Measurements from ENCODE around the gene BRMS1.
A peak's percentile ranks its signal among the peaks of the same experiment; 100 is the strongest.

The BRMS1 gene

DNA sequence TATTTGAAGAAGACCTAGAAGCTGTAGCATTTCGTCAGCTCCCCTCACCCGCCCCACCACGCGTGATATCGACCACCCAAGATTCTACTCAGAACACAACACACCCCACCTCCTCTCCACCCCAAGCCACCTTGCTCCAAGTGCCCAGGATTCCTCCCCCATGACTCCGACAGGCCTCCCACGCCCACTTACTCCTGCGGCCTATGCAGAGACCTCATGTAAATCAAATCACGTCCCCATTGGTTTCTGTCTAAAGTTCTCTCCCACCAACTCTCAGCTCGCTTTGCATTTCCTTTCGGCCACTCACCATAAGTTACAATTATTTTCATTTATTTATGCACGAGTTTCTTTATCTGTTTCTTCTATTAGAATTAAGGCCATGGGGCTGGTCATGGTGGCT lies 42.2 kb downstream of the BRMS1 start:
- no peak for DNase-seq

DNA sequence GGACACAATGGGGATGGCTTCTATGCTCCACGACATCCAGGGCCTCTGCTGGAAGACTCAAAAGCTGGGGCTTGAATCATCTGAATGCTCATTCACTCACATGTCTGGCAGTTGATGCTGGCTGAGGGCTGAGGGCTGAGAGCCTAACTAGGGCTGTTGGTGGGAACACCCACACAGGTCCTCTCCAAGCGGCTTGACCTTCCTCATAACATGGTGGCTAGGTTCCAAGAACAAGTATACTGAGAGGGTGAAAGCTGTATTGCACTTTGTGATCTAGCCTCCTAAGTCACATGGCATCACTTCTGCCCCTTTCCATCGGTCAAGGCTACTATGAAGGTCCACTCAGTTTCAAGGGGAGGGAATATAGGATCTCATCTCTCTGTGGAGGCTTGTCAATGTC lies 45.7 kb downstream of the BRMS1 start:
- DNase-seq = no peak

- no peak for DNase-seq
Observed at GRCh38 chr11:66297610-66298009, 47.3 kb downstream of the BRMS1 start.

GRCh38 chr11:66294626-66295620 lies 50.0 kb downstream of the BRMS1 start:
- DNase-seq = no peak

GRCh38 chr11:66293777-66294625 lies 50.9 kb downstream of the BRMS1 start:
- no peak for DNase-seq

DNA sequence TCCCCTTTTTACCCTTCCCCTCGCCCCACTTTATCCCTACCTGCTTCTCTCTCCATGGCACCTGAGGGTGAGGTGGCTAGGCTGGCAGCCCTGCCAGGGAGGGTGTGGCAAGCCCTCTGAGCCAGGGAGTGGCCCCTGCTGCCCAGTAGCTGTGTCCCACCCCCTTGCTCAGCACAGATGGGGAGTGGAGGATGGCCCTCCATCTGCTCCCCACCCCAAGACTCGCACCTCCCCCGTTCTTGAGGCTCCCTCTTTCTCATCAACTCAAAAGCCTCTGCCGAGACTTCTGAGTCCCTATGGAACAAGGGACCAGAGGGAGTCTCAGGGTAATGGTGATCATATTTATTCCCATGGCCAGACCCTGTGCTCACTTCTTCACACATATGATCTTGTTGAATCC lies 51.6 kb downstream of the BRMS1 start:
- DNase-seq = no peak

GRCh38 chr11:66292543-66293332 lies 52.2 kb downstream of the BRMS1 start:
- no peak for DNase-seq

DNA sequence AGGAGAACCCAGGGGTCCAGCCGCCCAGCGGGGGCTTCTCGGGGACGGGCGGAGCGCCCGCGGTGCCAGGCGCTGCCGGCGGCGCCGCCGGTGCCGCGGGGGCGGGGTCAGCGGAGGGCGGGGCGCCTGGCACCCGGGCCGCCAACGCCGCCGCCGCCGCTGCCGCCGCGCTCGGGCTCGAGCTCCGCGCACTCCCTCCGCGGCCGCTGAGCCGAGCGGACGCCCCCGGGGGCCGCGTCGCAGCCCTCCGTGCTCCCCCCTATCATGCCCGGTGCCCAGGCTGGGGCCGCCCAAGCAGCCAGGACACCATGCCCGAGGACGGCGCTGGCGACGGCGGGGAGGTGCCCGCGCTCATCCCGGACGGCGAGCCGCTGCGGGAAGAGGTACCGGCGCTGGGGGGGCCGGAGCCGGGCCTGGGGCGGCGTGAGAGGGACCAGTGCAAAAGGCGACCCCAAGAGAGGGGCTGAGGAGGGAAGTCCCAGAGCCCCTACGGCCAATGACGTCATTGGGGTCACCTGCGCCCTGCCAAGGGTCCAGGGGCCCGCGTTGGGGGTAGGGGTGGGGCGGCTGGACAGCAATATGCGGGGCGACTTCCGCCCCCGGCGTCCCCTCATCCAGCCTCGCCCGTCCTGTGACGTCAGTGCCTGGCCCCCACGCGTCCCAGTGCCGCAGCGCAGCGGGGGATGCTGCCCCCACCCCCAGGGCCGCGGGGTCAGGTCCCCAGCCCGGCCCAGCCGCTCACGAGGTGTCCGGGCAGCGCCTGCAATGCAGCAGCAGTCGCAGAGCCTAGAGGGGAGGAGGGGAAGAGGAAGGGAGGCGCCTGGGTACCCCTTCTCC lies 53.0 kb downstream of the BRMS1 start, which contains the start of gene TMEM151A:
TSS of gene TMEM151A (plus strand) at position 189 of the 837 bp plus-strand sequence. CDS start at position 309, 120 bp downstream.
- no peak for DNase-seq

DNA sequence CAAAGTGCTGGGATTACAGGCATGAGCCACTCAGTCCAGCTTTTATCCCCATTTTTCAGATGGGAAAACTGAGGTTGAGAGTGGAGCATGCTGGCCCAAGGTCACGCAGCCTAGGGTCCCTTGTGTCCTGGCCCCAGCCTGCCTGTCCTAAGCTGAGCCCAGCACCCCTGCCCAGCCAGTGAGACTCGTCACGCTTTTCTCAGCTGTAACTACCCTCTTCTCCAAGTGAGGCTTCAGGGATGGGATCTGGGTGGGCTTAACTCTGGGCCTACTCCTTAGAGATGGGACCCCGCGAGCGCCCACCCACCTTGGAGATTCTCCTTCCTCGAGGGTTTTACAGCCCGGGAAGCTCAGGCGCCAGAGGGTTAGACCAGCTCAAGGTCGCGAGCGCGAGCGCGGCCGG lies 53.6 kb downstream of the BRMS1 start:
- peak; percentile 14 for DNase-seq

DNA sequence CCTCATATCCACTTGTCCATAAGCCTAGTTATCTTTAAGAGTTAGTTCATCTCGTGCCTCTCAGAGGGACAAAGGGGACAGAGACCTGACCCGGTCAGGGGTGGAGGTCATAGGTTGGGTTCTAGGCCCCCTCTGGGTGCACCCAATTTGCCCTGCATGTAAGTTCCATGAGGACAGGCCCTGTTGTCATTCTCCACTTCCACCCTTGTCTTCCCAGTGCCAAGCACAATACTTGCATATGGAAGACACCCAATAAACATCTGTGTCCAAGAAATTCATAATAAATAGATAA lies 54.6 kb downstream of the BRMS1 start:
- DNase-seq = no peak

GRCh38 chr11:66289548-66290329 lies 55.2 kb downstream of the BRMS1 start:
- no peak for DNase-seq

- peak; percentile 100 for DNase-seq
Observed at GRCh38 chr11:66288671-66289547, 56.0 kb downstream of the BRMS1 start, which contains the start of gene YIF1A. Gene YIF1A, minus strand, starts transcription at chr11:66289143. Its CDS starts 158 bp downstream, at chr11:66288985.

DNA sequence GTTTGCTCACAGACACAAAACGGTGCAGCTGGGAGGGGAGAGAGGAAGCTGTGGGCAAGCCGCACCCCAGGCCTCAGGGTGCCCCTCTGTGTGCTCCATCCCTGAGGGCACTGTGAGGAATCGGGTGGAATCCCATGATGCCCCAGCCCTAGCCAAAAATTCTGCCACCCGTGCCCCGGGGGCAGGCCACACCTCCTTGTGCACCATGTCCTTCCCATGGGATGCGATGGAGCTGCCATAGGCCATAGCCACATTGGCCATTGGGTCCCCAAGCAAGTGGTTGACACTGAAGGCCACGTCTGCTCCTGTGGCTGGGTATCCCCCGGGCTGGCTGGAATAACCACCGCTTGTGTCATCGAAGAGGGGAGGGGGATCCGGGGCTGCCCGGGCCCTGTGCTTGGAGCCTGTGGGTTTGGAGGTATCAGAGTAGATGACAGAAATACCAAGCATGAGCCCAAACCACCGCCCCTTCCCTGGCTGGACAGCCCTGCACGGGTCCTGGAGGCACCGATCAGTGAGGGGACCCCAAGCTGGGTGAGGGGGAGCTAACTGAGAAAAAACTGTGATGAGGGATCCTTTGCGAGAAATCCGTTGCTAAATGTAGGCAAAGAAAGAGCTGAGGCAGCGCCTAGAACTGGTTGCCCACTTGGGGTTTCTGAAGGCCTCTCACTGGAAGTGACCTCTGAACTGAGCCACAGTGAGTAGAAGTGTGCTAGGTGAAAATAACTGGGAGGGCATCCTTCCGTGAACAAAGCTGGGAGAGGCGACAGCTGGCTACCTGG lies 56.8 kb downstream of the BRMS1 start:
- peak; percentile 34 for DNase-seq
